Measurements from ENCODE around the gene LTB4R2.

DNA sequence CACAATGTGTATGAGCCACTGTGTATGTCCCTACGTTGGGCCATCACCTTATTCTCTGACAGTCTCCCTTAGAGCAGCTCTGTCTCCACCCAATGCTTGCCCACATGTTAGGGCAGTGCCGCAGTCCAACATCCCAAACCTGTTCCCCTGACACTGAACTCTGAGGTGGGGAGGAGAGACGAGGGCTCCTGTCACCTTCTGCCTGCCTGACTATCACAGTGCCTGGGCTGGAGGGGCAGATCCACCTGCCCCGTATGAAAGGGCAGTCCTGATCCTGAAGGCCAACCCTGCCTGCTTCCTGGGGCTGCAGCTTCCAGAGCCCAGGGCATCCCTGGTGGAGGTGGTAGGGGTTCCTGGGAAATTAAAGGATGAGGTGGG, 49.2 kb upstream of the LTB4R2 start:
- TF ChIP-seq STAT1 (IDR thresholded peaks at IDR 0.05; ENCODE audit: unreplicated experiment): no peak
- TF ChIP-seq POLR2AphosphoS5 (IDR thresholded peaks at IDR 0.05; ENCODE audit: low read depth): no peak
- TF ChIP-seq, protein P1, sequence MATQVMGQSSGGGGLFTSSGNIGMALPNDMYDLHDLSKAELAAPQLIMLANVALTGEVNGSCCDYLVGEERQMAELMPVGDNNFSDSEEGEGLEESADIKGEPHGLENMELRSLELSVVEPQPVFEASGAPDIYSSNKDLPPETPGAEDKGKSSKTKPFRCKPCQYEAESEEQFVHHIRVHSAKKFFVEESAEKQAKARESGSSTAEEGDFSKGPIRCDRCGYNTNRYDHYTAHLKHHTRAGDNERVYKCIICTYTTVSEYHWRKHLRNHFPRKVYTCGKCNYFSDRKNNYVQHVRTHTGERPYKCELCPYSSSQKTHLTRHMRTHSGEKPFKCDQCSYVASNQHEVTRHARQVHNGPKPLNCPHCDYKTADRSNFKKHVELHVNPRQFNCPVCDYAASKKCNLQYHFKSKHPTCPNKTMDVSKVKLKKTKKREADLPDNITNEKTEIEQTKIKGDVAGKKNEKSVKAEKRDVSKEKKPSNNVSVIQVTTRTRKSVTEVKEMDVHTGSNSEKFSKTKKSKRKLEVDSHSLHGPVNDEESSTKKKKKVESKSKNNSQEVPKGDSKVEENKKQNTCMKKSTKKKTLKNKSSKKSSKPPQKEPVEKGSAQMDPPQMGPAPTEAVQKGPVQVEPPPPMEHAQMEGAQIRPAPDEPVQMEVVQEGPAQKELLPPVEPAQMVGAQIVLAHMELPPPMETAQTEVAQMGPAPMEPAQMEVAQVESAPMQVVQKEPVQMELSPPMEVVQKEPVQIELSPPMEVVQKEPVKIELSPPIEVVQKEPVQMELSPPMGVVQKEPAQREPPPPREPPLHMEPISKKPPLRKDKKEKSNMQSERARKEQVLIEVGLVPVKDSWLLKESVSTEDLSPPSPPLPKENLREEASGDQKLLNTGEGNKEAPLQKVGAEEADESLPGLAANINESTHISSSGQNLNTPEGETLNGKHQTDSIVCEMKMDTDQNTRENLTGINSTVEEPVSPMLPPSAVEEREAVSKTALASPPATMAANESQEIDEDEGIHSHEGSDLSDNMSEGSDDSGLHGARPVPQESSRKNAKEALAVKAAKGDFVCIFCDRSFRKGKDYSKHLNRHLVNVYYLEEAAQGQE (IDR thresholded peaks at IDR 0.05; ENCODE audit: unreplicated experiment): no peak
- TF ChIP-seq EZH2 (IDR thresholded peaks at IDR 0.05; ENCODE audit: low read depth, unreplicated experiment): no peak
- TF ChIP-seq, protein P2, sequence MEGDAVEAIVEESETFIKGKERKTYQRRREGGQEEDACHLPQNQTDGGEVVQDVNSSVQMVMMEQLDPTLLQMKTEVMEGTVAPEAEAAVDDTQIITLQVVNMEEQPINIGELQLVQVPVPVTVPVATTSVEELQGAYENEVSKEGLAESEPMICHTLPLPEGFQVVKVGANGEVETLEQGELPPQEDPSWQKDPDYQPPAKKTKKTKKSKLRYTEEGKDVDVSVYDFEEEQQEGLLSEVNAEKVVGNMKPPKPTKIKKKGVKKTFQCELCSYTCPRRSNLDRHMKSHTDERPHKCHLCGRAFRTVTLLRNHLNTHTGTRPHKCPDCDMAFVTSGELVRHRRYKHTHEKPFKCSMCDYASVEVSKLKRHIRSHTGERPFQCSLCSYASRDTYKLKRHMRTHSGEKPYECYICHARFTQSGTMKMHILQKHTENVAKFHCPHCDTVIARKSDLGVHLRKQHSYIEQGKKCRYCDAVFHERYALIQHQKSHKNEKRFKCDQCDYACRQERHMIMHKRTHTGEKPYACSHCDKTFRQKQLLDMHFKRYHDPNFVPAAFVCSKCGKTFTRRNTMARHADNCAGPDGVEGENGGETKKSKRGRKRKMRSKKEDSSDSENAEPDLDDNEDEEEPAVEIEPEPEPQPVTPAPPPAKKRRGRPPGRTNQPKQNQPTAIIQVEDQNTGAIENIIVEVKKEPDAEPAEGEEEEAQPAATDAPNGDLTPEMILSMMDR (conservative IDR thresholded peaks at IDR 0.05; ENCODE audit: low read depth in 2 of 2): no peak
- TF ChIP-seq, protein P3, sequence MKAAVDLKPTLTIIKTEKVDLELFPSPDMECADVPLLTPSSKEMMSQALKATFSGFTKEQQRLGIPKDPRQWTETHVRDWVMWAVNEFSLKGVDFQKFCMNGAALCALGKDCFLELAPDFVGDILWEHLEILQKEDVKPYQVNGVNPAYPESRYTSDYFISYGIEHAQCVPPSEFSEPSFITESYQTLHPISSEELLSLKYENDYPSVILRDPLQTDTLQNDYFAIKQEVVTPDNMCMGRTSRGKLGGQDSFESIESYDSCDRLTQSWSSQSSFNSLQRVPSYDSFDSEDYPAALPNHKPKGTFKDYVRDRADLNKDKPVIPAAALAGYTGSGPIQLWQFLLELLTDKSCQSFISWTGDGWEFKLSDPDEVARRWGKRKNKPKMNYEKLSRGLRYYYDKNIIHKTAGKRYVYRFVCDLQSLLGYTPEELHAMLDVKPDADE (IDR thresholded peaks at IDR 0.05): no peak

Measured in GM23338 (cell line).